Measurements from ENCODE around the gene POU2AF3. TPM values are rescaled to one million over a fixed set of nuclear protein-coding genes. Genes with fewer than 3 reads are reported as not detected.

POU2AF3 gene
- total RNA-seq, 1 donor from 2014 or later: 2.6 TPM

DNA sequence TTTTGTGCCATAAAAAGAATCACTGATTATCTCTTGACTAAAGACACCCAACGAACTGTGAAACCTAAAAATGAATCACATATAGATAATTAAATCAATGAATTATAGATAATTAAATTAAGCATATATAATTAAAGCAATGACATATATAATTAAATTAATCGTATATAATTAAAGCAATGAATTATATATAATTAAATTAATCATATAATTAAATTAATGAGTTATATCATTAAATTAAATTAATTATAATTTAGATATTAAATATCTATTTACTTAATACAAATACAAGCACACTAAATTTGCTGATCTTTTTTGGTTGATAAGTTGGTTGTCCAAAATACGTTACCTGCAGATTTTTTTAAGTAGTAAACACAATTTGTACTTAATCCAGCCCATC, 49.8 kb downstream of the POU2AF3 start:
- no peaks in the 10 kb centered on the region for H3K27me3 Mint-ChIP-seq
- H3K36me3 Mint-ChIP-seq: no peaks in the 10 kb centered on the region
- H3K27ac Mint-ChIP-seq: no peak overlapping the region
- DNase-seq (ENCODE audit: extremely low spot score, unreplicated experiment): no peak
- TF ChIP-seq, protein P1, sequence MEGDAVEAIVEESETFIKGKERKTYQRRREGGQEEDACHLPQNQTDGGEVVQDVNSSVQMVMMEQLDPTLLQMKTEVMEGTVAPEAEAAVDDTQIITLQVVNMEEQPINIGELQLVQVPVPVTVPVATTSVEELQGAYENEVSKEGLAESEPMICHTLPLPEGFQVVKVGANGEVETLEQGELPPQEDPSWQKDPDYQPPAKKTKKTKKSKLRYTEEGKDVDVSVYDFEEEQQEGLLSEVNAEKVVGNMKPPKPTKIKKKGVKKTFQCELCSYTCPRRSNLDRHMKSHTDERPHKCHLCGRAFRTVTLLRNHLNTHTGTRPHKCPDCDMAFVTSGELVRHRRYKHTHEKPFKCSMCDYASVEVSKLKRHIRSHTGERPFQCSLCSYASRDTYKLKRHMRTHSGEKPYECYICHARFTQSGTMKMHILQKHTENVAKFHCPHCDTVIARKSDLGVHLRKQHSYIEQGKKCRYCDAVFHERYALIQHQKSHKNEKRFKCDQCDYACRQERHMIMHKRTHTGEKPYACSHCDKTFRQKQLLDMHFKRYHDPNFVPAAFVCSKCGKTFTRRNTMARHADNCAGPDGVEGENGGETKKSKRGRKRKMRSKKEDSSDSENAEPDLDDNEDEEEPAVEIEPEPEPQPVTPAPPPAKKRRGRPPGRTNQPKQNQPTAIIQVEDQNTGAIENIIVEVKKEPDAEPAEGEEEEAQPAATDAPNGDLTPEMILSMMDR (conservative IDR thresholded peaks at IDR 0.05): no peak
- peaks cover 5% of the 10 kb centered on the region for H3K9me3 Mint-ChIP-seq
- H3K4me3 Mint-ChIP-seq: no peak overlapping the region
- H3K4me1 Mint-ChIP-seq (ENCODE audit: unreplicated experiment): peaks cover 17% of the 10 kb centered on the region

DNA sequence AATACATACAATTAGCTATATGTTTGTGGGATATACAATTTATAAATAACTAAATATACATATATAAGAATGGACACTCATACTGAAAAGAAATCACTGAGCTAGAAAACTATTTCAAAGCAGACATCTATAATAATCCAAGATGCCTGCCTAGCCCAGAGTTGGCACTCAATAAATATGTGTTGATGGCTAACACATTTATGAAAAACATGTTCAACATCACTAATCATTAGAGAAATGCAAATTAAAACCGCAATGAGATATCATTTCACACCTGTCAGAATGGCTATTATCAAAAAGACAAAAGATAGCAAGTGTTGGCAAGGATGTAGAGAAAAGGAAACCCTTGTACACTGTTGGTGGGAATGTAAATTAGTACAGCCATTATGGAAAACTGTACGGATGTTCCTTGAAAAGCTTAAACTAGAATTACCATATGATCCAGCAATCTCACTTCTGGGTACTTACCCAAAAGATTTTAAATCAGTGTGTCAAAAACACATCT, 50.9 kb downstream of the POU2AF3 start:
- Mint-ChIP-seq H3K4me3 (no peak overlapping the region), H3K27me3 (no peaks in the 10 kb centered on the region), H3K27ac (no peak overlapping the region), H3K4me1 (ENCODE audit: unreplicated experiment) (peaks cover 21% of the 10 kb centered on the region), H3K36me3 (no peaks in the 10 kb centered on the region), H3K9me3 (peaks cover 5% of the 10 kb centered on the region)
- TF ChIP-seq, protein P1 (conservative IDR thresholded peaks at IDR 0.05): no peak
- no peak for DNase-seq (ENCODE audit: extremely low spot score, unreplicated experiment)

DNA sequence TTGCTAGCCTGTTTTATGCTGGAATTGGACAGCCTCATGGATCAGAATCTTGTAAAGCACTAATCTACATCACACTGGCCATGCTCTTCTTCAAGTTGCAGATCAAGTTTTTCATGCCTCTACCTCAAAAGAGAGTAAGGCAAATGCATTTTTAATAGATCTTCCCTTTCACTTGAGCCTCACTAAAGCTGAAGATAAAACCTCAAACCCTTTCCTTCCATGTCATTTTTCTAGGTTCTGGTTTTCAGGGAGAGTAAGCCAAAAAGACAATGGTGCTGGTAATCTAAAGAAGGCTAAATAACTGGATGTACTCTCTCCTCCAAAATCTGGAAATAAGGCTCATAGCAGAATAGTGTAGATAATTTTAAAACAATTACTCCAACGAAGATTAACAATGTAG, 52.5 kb downstream of the POU2AF3 start:
- no peak for DNase-seq (ENCODE audit: extremely low spot score, unreplicated experiment)
- Mint-ChIP-seq H3K36me3 (no peaks in the 10 kb centered on the region), H3K4me3 (no peak overlapping the region), H3K9me3 (peaks cover 5% of the 10 kb centered on the region), H3K27me3 (no peaks in the 10 kb centered on the region), H3K4me1 (ENCODE audit: unreplicated experiment) (peaks cover 26% of the 10 kb centered on the region), H3K27ac (no peak overlapping the region)
- TF ChIP-seq, protein P1 (conservative IDR thresholded peaks at IDR 0.05): no peak

DNA sequence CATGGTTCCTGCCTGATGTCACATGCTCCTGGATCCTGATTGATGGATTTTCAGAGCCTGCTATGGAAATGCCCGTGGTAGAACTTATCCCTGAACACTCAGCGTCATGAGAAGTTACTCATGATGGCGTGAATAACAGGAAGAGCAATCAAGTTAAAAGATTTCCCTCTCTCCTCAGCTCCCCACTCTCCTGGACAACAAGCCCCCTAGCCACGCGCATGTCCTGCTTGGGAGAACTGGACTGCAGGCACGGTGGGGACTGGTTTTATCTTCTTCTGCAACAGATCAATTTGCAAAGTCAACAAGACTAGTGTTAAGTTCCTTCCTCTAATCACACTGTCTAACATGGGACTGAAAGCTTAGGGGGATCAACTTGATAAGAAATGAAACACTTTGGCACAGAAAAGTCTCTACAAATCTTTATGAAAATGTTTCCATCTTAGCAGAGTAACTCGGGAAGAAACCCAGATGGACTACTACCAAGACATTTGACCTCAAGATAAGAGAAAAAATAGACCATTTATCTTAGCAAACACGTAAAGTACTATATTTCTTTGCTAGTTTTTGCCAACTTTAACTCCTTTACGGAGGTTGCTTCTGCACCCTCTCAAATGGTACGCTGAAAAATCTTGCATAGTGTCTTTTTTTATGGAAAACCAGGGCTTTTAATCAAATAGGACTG, 53.2 kb downstream of the POU2AF3 start:
- Mint-ChIP-seq H3K27ac (no peak overlapping the region), H3K36me3 (no peaks in the 10 kb centered on the region), H3K9me3 (peaks cover 5% of the 10 kb centered on the region), H3K4me1 (ENCODE audit: unreplicated experiment) (peaks cover 30% of the 10 kb centered on the region), H3K27me3 (no peaks in the 10 kb centered on the region), H3K4me3 (no peak overlapping the region)
- TF ChIP-seq, protein P1 (conservative IDR thresholded peaks at IDR 0.05): no peak
- DNase-seq (ENCODE audit: extremely low spot score, unreplicated experiment): no peak

DNA sequence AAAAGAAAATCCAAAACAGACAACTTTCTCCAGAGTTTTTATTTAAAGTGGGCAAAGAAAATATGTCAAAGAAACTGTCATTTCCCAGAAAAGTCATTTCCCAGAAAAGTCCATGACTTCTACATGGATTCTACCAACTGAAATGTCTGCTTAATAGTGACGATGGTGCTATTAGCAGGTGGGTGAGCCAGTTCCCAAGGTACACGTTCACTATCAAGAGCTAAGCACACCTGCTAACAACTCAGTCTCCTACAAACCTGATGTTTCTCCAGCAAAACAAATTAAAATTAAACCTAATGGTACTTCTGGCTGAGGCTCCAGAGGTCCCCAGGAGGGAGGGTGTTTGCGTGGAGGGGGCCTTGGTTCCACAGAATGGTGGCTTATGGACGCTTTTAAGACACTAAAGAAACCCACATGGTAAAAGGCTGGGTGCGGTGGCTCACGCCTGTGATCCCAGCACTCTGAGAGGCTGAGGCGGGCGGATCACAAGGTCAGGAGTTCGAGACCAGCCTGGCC, 53.9 kb downstream of the POU2AF3 start:
- TF ChIP-seq, protein P1 (conservative IDR thresholded peaks at IDR 0.05): no peak
- H3K4me3 Mint-ChIP-seq: no peak overlapping the region

More for the DNA sequence above, 53.9 kb downstream of the POU2AF3 start:
- Mint-ChIP-seq H3K27ac (no peak overlapping the region), H3K36me3 (no peaks in the 10 kb centered on the region), H3K9me3 (peaks cover 5% of the 10 kb centered on the region), H3K27me3 (no peaks in the 10 kb centered on the region), H3K4me1 (ENCODE audit: unreplicated experiment) (peaks cover 24% of the 10 kb centered on the region)
- DNase-seq (ENCODE audit: extremely low spot score, unreplicated experiment): no peak
